Measurements from ENCODE around the gene CD302.
"Not testable (repeated sequence)": the region's sequence is repeated elsewhere in the genome, so short reads cannot be mapped to it uniquely, and the experiment has no call there.

The CD302 gene

DNA sequence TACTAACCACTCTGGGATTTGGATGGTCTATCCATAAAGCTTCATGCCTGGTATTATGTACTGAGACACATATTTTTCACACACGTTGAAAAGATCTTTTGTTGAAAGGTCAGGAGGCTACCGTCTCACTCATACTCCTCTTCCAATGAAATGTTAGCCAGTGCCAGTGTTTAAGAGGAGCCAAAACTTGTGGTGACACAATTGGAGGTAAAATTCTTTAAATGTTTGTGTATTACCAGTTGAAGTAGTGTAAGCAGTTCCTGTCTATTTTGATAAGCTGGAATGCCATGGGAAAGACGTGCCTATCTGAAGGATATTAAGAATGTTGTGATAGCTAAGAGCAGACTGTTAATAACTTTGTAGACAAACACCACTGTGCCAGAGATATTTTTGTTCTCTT is 53.6 kb downstream of the CD302 start:
- no peaks in the 10 kb centered on the region for H3K9me3 Mint-ChIP-seq
- H3K27ac Mint-ChIP-seq, result no peak overlapping the region
- no peak overlapping the region for H3K4me3 Mint-ChIP-seq
- H3K27me3 Mint-ChIP-seq, result no peaks in the 10 kb centered on the region
- H3K4me1 Mint-ChIP-seq, result peaks cover 6% of the 10 kb centered on the region
- no peak for ATAC-seq
- peaks cover 60% of the 10 kb centered on the region for H3K36me3 Mint-ChIP-seq

DNA sequence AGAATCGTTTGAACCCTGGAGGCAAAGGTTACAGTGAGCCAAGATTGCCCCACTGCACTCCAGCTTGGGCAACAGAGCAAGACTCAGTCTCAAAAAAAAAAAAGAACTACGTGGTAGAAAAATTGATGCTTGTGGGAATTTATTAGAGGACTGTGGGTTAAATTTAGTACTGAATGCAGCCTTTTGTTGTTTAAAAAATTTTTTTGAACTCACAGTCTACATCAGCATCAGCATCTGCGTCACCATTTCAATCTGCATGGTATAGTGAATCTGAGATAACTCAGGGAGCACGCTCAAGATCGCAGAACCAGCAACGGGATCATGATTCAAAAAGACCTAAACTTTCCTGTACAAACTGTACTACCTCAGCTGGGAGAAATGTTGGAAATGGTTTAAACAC is 55.2 kb downstream of the CD302 start:
- Mint-ChIP-seq H3K36me3 (peaks cover 57% of the 10 kb centered on the region), H3K27ac (no peak overlapping the region), H3K9me3 (no peaks in the 10 kb centered on the region), H3K4me3 (no peak overlapping the region), H3K27me3 (no peaks in the 10 kb centered on the region), H3K4me1 (peaks cover 6% of the 10 kb centered on the region)
- ATAC-seq, result no peak

DNA sequence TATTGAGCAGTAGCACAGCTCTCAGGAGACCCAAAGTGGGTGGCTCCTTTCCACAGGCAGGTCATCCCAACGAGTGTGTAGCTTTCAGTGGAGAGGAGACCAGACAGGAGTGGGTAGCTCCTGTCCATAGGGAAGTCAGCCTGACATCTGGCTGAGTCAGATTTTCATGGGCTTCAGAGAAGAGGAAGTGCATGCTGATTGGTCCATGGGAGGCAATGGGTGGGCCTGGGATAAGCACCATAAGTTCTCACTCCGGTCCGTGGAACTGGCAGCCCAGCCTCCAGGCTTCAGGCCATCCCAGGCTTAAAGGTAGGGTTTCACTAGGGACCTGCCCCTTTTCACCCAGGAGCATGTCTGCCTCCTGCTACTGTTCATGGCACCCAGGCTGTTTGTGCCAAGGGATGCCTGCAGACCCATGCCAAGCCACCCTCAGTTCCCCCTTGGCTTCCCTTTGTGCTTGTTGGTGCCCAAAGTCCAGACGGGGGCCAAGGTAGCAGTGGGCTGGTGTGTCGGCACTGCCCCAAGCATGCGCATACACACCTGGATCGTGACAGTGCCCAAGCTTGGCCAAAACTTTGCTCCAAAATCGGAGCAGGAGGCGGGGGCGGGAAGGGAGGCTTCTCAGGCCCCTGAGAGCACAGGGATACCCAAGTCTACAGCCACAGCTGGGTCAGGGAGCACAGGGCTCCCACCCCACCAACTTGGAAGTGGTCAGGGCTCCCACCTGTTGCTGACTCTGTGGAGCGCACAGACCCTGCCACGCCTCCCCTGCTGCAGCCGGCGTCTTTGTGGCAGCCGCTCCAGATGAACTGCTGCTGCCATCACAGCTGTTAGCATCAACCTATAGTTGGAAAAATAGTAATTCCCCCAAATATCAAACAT is 59.3 kb downstream of the CD302 start:
- ATAC-seq, result no peak
- H3K4me1 Mint-ChIP-seq, result peaks cover 6% of the 10 kb centered on the region
- H3K27ac Mint-ChIP-seq, result no peak overlapping the region
- peaks cover 55% of the 10 kb centered on the region for H3K36me3 Mint-ChIP-seq
- no peaks in the 10 kb centered on the region for H3K27me3 Mint-ChIP-seq
- no peaks in the 10 kb centered on the region for H3K9me3 Mint-ChIP-seq
- no peak overlapping the region for H3K4me3 Mint-ChIP-seq

DNA sequence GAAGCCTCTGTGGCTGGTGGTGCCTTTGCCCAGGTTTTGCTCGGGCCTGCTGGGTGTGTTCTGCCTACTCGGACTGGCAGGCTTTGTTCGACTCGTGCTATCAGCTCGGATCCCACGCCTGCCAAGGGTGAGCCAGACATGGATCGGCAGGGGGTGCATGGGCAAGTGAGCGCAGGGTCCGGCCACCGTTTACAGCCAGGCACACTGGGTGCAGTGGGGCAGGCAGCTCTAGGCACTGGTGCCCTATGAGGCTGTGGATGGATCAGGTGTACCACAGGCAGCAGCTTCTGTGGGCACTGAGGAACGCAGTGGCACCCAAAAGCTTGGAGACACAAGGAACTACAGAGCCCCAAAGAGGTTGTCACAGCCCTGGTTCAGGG is 60.1 kb downstream of the CD302 start:
- H3K36me3 Mint-ChIP-seq, result peaks cover 50% of the 10 kb centered on the region
- peaks cover 6% of the 10 kb centered on the region for H3K4me1 Mint-ChIP-seq
- no peaks in the 10 kb centered on the region for H3K27me3 Mint-ChIP-seq
- H3K4me3 Mint-ChIP-seq, result no peak overlapping the region
- no peaks in the 10 kb centered on the region for H3K9me3 Mint-ChIP-seq
- H3K27ac Mint-ChIP-seq, result no peak overlapping the region
- no peak for ATAC-seq

DNA sequence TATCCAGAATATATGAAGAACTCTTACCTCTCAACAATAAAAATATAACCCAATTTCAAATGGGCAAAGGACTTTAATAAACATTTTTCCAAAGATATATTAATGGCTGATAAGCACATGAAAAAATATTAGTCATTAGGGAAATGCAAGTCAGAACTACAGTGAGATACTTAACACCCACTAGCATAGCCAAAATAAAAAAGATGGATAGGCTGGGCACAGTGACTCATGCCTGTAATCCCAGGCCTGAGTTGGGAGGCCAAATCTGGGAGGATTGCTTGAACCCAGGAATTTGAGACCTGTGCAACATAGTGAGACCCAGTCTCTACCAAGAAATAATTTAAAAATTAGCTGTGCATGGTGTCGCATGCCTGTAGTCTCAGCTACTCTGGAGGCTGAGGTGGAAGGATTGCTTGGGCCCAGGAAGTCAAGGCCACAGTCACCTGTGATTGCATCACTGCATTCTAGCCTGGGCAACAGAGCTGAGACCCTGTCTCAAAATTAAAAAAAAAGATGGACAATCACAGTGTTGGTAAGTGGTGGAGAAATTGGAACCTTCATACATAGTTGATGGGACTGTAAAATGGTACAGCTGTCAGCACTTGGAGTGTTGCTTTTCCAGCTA is 60.6 kb downstream of the CD302 start:
- no peak for ATAC-seq
- Mint-ChIP-seq H3K27ac (no peak overlapping the region), H3K36me3 (peaks cover 45% of the 10 kb centered on the region)

DNA sequence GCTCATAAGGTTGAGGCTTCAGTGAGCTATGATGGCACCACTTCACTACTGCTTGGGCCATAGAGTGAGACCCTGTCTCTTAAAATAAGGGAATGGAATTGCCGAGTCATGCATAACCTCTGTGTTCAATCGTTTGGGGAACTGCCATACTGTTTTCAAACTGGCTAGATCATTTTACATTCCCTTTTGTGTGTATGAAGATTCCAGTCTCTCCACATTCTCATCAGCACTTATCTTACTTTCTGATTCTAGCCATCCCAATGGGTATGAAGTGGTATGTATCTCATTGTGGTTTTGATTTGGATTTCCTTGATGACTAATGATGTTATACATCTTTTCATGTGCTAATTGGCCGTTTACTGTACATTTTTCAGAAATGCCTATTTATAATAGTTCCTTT is 62.0 kb downstream of the CD302 start:
- ATAC-seq, result no peak
- no peak overlapping the region for H3K4me3 Mint-ChIP-seq
- no peak overlapping the region for H3K27ac Mint-ChIP-seq
- H3K9me3 Mint-ChIP-seq, result no peaks in the 10 kb centered on the region
- peaks cover 42% of the 10 kb centered on the region for H3K36me3 Mint-ChIP-seq
- peaks cover 6% of the 10 kb centered on the region for H3K4me1 Mint-ChIP-seq
- no peaks in the 10 kb centered on the region for H3K27me3 Mint-ChIP-seq

More for the DNA sequence above, 60.6 kb downstream of the CD302 start:
- Mint-ChIP-seq H3K27me3 (no peaks in the 10 kb centered on the region), H3K4me3 (no peak overlapping the region), H3K4me1 (peaks cover 6% of the 10 kb centered on the region), H3K9me3 (no peaks in the 10 kb centered on the region)

DNA sequence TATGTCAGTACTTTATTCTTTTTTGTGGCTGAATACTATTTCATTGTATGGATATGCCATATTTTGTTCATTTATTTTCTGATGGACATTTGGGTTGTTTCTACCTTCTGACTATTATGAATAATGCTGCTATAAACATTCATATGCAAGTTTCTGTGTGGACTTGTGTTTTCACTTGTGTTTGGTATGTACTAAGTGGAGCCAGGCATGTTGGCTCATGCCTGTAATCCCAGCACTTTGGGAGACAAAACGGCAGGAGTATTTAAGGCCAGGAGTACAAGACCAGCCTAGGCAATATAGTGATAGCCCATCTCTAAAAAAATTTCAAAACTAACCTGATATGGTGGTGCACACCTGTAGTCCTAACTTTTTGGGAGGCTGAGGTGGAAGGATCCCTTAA is 62.4 kb downstream of the CD302 start:
- no peaks in the 10 kb centered on the region for H3K27me3 Mint-ChIP-seq
- peaks cover 6% of the 10 kb centered on the region for H3K4me1 Mint-ChIP-seq
- H3K9me3 Mint-ChIP-seq, result no peaks in the 10 kb centered on the region
- H3K27ac Mint-ChIP-seq, result no peak overlapping the region
- H3K36me3 Mint-ChIP-seq, result peaks cover 46% of the 10 kb centered on the region
- ATAC-seq, result no peak
- no peak overlapping the region for H3K4me3 Mint-ChIP-seq

DNA sequence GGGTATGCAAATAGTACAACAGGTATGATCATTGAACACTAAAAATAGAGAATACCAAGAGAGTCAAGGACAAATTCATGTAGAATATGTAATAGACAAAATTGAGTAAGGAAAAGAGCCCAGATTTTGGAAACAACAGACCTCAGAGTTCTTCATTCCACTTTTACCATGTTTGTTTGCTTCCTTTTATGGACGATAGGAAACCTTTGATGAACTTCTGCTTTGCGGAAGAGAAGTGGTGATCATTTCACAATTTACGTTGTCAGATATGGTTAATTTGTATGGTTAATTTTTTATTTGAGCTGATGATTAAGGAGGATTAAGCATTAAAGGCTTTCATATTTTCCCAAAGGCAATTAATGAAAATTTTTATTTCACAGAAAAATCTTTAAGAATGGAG is 69.4 kb downstream of the CD302 start:
- Mint-ChIP-seq H3K4me1 (peaks cover 34% of the 10 kb centered on the region), H3K9me3 (peaks cover 4% of the 10 kb centered on the region), H3K36me3 (peaks cover 58% of the 10 kb centered on the region), H3K27me3 (no peaks in the 10 kb centered on the region), H3K27ac (no peak overlapping the region), H3K4me3 (no peak overlapping the region)
- ATAC-seq, result no peak

DNA sequence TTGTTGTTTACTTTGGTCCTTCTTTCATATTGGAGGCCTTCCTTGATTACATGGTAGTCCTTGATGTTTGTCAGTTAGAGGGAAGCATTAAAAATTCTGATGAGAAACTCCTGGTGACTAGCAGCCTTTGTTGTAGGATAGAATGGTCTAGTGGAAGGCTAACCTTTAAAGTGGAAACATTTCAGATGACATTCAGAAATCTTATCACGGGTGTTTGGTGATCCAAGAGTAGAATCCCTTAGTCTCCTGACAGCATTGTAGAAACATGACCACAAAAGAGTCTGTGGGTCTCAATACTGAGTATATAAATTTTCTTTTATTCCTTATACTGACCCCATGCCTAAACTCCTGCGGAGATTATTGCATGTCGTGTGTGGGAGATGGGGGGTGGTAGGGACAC is 72.3 kb downstream of the CD302 start:
- Mint-ChIP-seq H3K4me3 (no peak overlapping the region), H3K4me1 (peaks cover 63% of the 10 kb centered on the region), H3K36me3 (peaks cover 62% of the 10 kb centered on the region), H3K27me3 (no peaks in the 10 kb centered on the region), H3K27ac (no peak overlapping the region), H3K9me3 (peaks cover 4% of the 10 kb centered on the region)
- ATAC-seq, result no peak

DNA sequence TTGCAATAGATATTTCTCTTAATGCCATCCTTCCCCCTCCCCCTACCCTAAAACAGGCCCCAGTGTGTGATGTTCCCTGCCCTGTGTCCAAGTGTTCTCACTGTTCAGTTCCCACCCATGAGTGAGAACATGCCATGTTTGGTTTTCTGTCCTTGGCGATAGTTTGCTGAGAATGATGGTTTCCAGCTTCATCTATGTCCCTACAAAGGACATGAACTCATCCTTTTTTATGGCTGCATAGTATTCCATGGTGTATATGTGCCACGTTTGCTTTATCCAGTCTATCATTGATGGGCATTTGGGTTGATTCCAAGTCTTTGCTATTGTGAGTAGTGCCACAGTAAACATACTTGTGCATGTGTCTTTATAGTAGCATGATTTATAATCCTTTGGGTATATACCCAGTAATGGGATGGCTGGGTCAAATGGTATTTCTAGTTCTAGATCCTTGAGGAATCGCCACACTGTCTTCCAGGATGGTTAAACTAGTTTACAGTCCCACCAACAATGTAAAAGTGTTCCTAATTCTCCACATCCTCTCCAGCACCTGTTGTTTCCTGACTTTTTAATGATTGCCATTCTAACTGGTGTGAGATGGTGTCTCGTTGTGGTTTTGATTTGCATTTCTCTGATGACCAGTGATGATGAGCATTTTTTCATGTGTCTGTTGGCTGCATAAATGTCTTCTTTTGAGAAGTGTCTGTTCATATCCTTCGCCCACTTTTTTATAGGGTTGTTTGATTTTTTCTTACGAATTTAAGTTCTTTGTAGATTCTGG is 73.0 kb downstream of the CD302 start:
- H3K27me3 Mint-ChIP-seq, ATAC-seq, H3K9me3 Mint-ChIP-seq, H3K4me3 Mint-ChIP-seq, H3K27ac Mint-ChIP-seq: not testable (repeated sequence)
- Mint-ChIP-seq H3K36me3 (peaks cover 61% of the 10 kb centered on the region), H3K4me1 (peaks cover 70% of the 10 kb centered on the region)

DNA sequence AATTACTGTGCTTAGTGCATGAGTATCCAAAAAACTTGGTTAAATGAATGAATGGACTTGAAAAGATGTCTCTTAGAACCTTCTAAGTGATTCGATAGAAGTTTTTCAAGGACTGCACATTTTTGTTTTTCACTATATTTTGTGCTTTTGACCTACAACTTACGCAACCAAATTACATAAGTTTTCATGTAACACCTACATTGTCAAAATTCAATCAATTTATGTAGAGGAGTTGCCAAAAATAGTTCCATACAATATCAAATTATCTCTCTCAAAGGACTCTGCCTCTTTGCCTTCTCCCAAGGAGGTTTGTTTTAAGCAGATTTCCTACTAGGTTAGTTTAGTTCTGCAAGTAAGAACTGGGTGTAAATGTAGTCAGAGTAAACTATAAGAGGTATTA is 75.4 kb downstream of the CD302 start:
- peaks cover 77% of the 10 kb centered on the region for H3K4me1 Mint-ChIP-seq
- no peaks in the 10 kb centered on the region for H3K27me3 Mint-ChIP-seq
- H3K27ac Mint-ChIP-seq, result no peak overlapping the region
- H3K36me3 Mint-ChIP-seq, result peaks cover 67% of the 10 kb centered on the region
- no peak overlapping the region for H3K4me3 Mint-ChIP-seq
- no peak for ATAC-seq
- peaks cover 4% of the 10 kb centered on the region for H3K9me3 Mint-ChIP-seq

DNA sequence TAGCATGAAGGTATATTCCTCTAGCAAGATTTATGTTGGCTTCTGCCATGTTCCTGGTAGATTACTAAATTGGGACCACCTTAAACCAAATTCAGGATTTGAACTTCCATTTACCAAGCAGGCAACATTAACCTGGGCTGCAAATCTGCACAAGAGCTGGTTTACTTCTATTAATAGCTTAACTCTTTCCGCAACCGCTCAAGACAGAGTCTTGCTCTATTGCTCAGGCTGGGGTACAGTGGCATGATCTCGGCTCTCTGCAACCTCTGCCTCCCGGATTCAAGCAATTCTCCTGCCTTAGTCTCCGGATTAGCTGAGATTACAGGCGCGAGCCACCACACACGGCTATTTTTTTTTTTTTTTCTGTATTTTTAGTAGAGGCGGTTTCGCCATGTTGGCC is 77.3 kb downstream of the CD302 start:
- Mint-ChIP-seq H3K9me3 (peaks cover 4% of the 10 kb centered on the region), H3K36me3 (peaks cover 61% of the 10 kb centered on the region), H3K4me3 (no peak overlapping the region), H3K4me1 (peaks cover 83% of the 10 kb centered on the region), H3K27me3 (no peaks in the 10 kb centered on the region), H3K27ac (no peak overlapping the region)
- ATAC-seq, result no peak
